GM18909 (cell line): ENCODE measurements around the gene KIAA0232.

Experiments
- ATAC-seq: cut with Tn5 transposase; IDR thresholded peaks from one replicate; pipeline ENCODE4 v1.9.1; 2021; ENCODE audit warnings: mild to moderate bottlenecking; ENCODE audit not compliant: unreplicated experiment, poor library complexity

The KIAA0232 gene

GRCh38 chr4:6932475-6932874 lies 149.9 kb downstream of the KIAA0232 start:
- no peak for ATAC-seq

GRCh38 chr4:6932918-6933317 lies 150.4 kb downstream of the KIAA0232 start:
- no peak for ATAC-seq
